Measurements from ENCODE around the gene PSMB9.

The PSMB9 gene

GRCh38 chr6:32830936-32831335, 23.1 kb upstream of the PSMB9 start:
- TF ChIP-seq CTCF (conservative IDR thresholded peaks at IDR 0.05; ENCODE audit: low read length), result no peak
- no peak for DNase-seq (ENCODE audit: low read depth)
- H3K4me3 ChIP-seq (ENCODE audit: low read length), result no peak overlapping the region

- no peak for DNase-seq (ENCODE audit: low read depth)
- no peak for TF ChIP-seq CTCF (conservative IDR thresholded peaks at IDR 0.05; ENCODE audit: low read length)
- H3K4me3 ChIP-seq (ENCODE audit: low read length), result no peak overlapping the region
Observed at GRCh38 chr6:32832535-32832934, 21.5 kb upstream of the PSMB9 start.

GRCh38 chr6:32833664-32834063, 20.3 kb upstream of the PSMB9 start:
- no peak for TF ChIP-seq CTCF (conservative IDR thresholded peaks at IDR 0.05; ENCODE audit: low read length)
- no peak for DNase-seq (ENCODE audit: low read depth)
- H3K4me3 ChIP-seq (ENCODE audit: low read length), result no peak overlapping the region

GRCh38 chr6:32835167-32835893, 18.7 kb upstream of the PSMB9 start:
- no peak overlapping the region for H3K4me3 ChIP-seq (ENCODE audit: low read length)
- no peak for DNase-seq (ENCODE audit: low read depth)
- TF ChIP-seq CTCF (conservative IDR thresholded peaks at IDR 0.05; ENCODE audit: low read length), result no peak

- no peak for DNase-seq (ENCODE audit: low read depth)
- no peak overlapping the region for H3K4me3 ChIP-seq (ENCODE audit: low read length)
- TF ChIP-seq CTCF (conservative IDR thresholded peaks at IDR 0.05; ENCODE audit: low read length), result no peak
Observed at GRCh38 chr6:32836873-32837272, 17.1 kb upstream of the PSMB9 start.

GRCh38 chr6:32837651-32838113, 16.3 kb upstream of the PSMB9 start:
- peak overlapping the region; percentile 94 for H3K4me3 ChIP-seq (ENCODE audit: low read length)
- no peak for DNase-seq (ENCODE audit: low read depth)
- TF ChIP-seq CTCF (conservative IDR thresholded peaks at IDR 0.05; ENCODE audit: low read length), result no peak
